Adipocyte (in vitro differentiated cells): ENCODE data around the gene CLHC1.
A peak's percentile ranks its signal among the peaks of the same experiment; 100 is the strongest.
"Not testable (repeated sequence)": the region's sequence is repeated elsewhere in the genome, so short reads cannot be mapped to it uniquely, and the experiment has no call there.

ENCODE experiments used
- DNase-seq: peaks from one replicate; pipeline ENCODE4 v3.0.0-alpha.2; 2015; ENCODE audit warnings: low read depth
- H3K27me3 ChIP-seq: replicated peaks from 2 replicates; pipeline ENCODE4 v1.7.0; 2013; ENCODE audit warnings: mild to moderate bottlenecking, low read length, moderate library complexity; ENCODE audit not compliant: control insufficient read depth, insufficient read depth
- H3K36me3 ChIP-seq: 2 replicates; pipeline ENCODE4 v1.7.0; 2013; ENCODE audit warnings: low read length, mild to moderate bottlenecking, moderate library complexity; ENCODE audit not compliant: control insufficient read depth, insufficient read depth, severe bottlenecking
- H3K4me1 ChIP-seq: 2 replicates; pipeline ENCODE4 v1.7.0; 2013; ENCODE audit warnings: mild to moderate bottlenecking, low read length, moderate library complexity; ENCODE audit not compliant: control insufficient read depth, insufficient read depth
- H3K4me3 ChIP-seq: 2 replicates; pipeline ENCODE4 v1.7.0; 2013; ENCODE audit warnings: mild to moderate bottlenecking, low read length, moderate library complexity
- H3K9ac ChIP-seq: 2 replicates; pipeline ENCODE4 v1.7.0; 2013; ENCODE audit warnings: mild to moderate bottlenecking, low read length, moderate library complexity
- H3K9me3 ChIP-seq: 2 replicates; pipeline ENCODE4 v1.7.0; 2013; ENCODE audit warnings: mild to moderate bottlenecking, low read length, moderate library complexity; ENCODE audit not compliant: control insufficient read depth

CLHC1 gene

DNA sequence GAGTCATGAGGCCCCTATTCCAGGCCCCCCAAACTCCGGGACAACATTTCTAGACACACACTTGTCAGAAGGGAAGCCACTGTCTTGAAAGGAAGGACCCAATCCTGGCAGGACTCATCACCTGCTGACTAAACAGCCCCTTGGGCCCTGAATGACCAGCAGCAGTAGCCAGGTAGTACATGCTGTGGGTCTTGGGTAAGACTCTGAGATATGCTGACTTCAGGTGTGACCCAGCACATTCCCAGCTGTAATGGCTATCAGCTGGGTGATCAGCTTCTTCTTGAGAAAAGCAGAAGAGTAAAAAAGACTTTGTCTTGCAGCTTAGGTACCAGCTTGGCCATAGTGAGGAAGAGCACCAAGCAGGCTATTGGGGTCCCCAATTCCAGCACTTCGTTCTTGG, 35.6 kb downstream of the CLHC1 start:
- Histone ChIP-seq H3K27me3 (no peaks in the 10 kb centered on the region), H3K9ac (no peak overlapping the region), H3K4me3 (no peak overlapping the region), H3K9me3 (peaks cover 6% of the 10 kb centered on the region), H3K4me1 (no peaks in the 10 kb centered on the region), H3K36me3 (no peaks in the 10 kb centered on the region)
- DNase-seq, result no peak

DNA sequence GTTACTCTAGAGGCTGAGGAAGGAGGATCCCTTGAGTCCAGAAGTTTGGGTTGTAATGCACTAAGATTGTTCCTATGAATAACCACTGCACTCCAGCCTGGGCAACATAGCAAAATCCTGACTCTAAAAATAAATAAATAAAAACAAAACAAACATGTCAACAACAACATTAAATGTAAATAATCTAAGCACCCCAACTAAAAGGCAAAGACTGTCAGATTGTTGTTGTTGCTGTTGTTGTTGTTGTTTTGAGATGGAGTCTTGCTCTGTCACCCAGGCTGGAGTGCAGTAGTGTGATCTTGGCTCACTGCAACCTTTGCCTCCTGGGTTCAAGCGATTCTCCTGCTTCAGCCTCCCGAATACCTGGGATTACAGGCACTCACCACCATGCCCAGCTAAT, 40.2 kb downstream of the CLHC1 start:
- H3K4me1 ChIP-seq, H3K4me3 ChIP-seq, H3K9ac ChIP-seq, DNase-seq, H3K36me3 ChIP-seq, H3K9me3 ChIP-seq, H3K27me3 ChIP-seq: not testable (repeated sequence)

DNA sequence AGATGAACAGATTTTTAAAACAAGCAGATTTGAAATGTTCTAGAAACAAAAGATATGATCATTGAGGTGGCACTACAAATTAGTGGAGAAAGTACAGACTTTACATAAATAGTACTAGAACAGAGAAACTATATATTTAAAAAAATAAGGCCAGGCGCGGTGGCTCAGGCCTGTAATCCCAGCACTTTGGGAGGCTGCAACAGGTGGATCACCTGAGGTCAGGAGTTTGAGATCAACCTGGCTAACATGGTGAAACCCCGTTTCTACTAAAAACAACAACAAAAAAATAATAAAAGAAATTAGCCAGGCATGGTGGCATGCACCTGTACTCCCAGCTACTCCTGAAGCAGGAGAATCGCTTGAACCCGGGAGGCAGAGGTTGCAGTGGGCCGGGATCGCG, 45.3 kb downstream of the CLHC1 start:
- DNase-seq, H3K27me3 ChIP-seq, H3K9me3 ChIP-seq, H3K36me3 ChIP-seq, H3K4me1 ChIP-seq, H3K4me3 ChIP-seq, H3K9ac ChIP-seq: not testable (repeated sequence)

DNA sequence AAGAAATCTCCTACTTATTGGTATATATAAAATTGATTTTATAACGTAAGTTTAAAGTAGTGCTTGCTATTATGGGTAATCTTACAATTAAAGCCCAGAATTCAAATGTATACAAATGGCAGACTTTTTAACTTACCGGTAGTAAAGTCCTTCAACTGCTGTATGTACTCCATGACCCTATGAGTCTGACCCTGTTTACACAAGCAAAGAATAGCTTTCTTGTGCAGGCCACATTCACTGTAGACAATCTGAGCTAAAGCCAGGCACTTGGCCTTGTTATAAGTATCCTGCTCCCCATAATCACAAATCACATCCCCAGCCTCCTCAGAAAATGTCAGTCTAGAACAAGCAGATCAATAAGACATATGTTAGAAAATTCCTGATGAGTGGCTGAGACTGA, 51.7 kb downstream of the CLHC1 start:
- Histone ChIP-seq H3K4me3 (no peak overlapping the region), H3K36me3 (no peaks in the 10 kb centered on the region), H3K9me3 (no peaks in the 10 kb centered on the region), H3K9ac (no peak overlapping the region), H3K4me1 (no peaks in the 10 kb centered on the region), H3K27me3 (no peaks in the 10 kb centered on the region)
- no peak for DNase-seq

- no peaks in the 10 kb centered on the region for H3K27me3 ChIP-seq
- no peaks in the 10 kb centered on the region for H3K36me3 ChIP-seq
- no peaks in the 10 kb centered on the region for H3K9me3 ChIP-seq
- H3K9ac ChIP-seq, result no peak overlapping the region
- peak overlapping the region; percentile 9 for H3K4me3 ChIP-seq
- H3K4me1 ChIP-seq, result no peaks in the 10 kb centered on the region
- DNase-seq, result no peak
Observed at GRCh38 chr2:55176094-55176415, 56.0 kb downstream of the CLHC1 start.

GRCh38 chr2:55175254-55176093, 56.6 kb downstream of the CLHC1 start:
- peak; percentile 89 for DNase-seq
- Histone ChIP-seq H3K4me1 (no peaks in the 10 kb centered on the region), H3K36me3 (no peaks in the 10 kb centered on the region), H3K9me3 (no peaks in the 10 kb centered on the region), H3K9ac (no peak overlapping the region), H3K4me3 (peak overlapping the region; percentile 9), H3K27me3 (no peaks in the 10 kb centered on the region)

GRCh38 chr2:55173438-55174054, 58.5 kb downstream of the CLHC1 start:
- Histone ChIP-seq H3K9me3 (no peaks in the 10 kb centered on the region), H3K4me3 (no peak overlapping the region), H3K9ac (no peak overlapping the region), H3K36me3 (no peaks in the 10 kb centered on the region), H3K27me3 (no peaks in the 10 kb centered on the region), H3K4me1 (peaks cover 8% of the 10 kb centered on the region)
- DNase-seq, result no peak

DNA sequence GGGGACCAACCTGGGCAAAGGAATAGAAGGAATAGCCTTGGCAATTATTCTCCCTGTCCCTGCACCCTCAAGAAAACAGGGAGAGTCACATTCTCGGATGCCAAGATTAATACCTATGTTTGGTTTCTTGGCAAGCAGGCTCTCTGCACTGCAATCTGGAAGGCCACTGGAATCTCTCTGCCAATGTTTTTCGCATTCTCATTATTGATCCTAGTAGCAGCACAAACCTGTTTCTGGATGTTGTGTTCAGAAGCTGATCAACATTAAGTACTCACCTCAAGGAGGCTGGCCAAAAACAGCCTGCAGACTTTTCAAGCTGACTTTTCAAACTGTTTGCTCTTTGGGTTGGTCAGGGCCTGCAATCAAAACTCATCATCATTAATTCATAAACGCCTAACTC, 62.2 kb downstream of the CLHC1 start:
- Histone ChIP-seq H3K9ac (no peak overlapping the region), H3K27me3 (no peaks in the 10 kb centered on the region), H3K9me3 (no peaks in the 10 kb centered on the region), H3K36me3 (no peaks in the 10 kb centered on the region), H3K4me1 (peaks cover 39% of the 10 kb centered on the region), H3K4me3 (no peak overlapping the region)
- no peak for DNase-seq

- DNase-seq, result no peak
- H3K36me3 ChIP-seq, result no peaks in the 10 kb centered on the region
- H3K9me3 ChIP-seq, result no peaks in the 10 kb centered on the region
- H3K9ac ChIP-seq, result no peak overlapping the region
- no peak overlapping the region for H3K4me3 ChIP-seq
- H3K4me1 ChIP-seq, result peaks cover 39% of the 10 kb centered on the region
- no peaks in the 10 kb centered on the region for H3K27me3 ChIP-seq
Observed at GRCh38 chr2:55169359-55169758, 62.7 kb downstream of the CLHC1 start.

DNA sequence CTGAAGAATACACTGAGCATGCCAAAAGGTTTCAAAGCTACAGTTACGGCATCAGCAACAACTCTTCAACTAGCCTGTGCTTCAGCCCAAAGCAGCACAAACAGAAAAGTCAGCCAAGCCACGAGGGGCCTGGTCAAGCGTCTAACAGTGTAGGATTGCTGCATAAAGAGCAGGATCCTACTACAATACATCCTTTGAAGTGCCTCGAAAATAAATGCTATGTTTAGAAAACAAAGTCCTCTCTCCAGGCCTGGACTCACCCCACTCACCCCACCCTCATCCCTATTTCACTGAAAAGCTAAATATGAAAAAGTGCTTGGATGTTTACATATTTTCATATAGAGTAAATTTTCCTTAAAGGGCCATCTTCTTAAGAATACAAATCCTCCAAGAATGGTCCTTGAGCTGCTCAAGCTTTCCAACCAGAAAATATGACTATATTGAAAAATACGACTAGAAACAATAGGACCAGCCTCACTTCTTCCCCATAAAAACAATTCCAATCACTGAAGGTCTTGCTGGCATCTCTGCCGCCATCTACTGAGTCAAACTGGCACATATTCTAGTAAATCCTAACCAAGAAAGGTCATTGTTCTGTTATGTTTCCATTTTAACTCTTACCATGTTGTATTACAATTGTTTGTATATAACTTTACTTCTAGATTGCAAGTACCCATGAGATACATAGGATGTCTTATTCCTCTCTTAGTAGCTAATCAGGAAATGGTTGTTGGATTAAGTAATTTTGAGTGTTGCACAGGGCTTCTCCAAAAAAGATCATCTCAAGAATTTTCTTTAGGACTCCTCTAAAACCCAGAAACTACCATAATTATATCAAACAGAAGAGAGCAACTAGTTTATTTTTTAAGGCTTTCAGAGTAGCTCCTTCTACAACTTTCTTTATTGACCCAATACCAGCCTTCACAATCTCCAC, 63.6 kb downstream of the CLHC1 start:
- H3K4me1 ChIP-seq, result peaks cover 44% of the 10 kb centered on the region
- H3K4me3 ChIP-seq, result peak overlapping the region; percentile 45
- peak overlapping the region; percentile 62 for H3K9ac ChIP-seq
- H3K9me3 ChIP-seq, result no peaks in the 10 kb centered on the region
- no peaks in the 10 kb centered on the region for H3K36me3 ChIP-seq
- H3K27me3 ChIP-seq, result no peaks in the 10 kb centered on the region
- peak; percentile 93 for DNase-seq

GRCh38 chr2:55165626-55166025, 66.5 kb downstream of the CLHC1 start:
- peak; percentile 67 for DNase-seq
- no peak overlapping the region for H3K4me3 ChIP-seq
- H3K9me3 ChIP-seq, result no peaks in the 10 kb centered on the region
- H3K9ac ChIP-seq, result no peak overlapping the region
- H3K4me1 ChIP-seq, result peaks cover 62% of the 10 kb centered on the region
- no peaks in the 10 kb centered on the region for H3K27me3 ChIP-seq
- no peaks in the 10 kb centered on the region for H3K36me3 ChIP-seq
